GM18867 (cell line): ENCODE measurements around the gene USPL1.
"Not testable (repeated sequence)": the region's sequence is repeated elsewhere in the genome, so short reads cannot be mapped to it uniquely, and the experiment has no call there.

Experiments used
- ATAC-seq: cut with Tn5 transposase; IDR thresholded peaks from one replicate; pipeline ENCODE4 v1.9.1; 2021; ENCODE audit warnings: mild to moderate bottlenecking, moderate library complexity; ENCODE audit not compliant: unreplicated experiment

USPL1 gene

GRCh38 chr13:30615866-30616541 is 1.7 kb upstream of the USPL1 start:
- ATAC-seq = no peak

GRCh38 chr13:30616927-30617314 is 799 bp upstream of the USPL1 start:
- peak; percentile 23 for ATAC-seq

GRCh38 chr13:30618186-30618929 is 638 bp downstream of the USPL1 start:
- peak; percentile 1 for ATAC-seq

GRCh38 chr13:30618930-30619279 is 1.2 kb downstream of the USPL1 start:
- ATAC-seq = no peak

- no peak for ATAC-seq
Measured at GRCh38 chr13:30619731-30620130, 2.0 kb downstream of the USPL1 start.

GRCh38 chr13:30620941-30621340 is 3.2 kb downstream of the USPL1 start:
- no peak for ATAC-seq

GRCh38 chr13:30622551-30622950 is 4.8 kb downstream of the USPL1 start:
- no peak for ATAC-seq

GRCh38 chr13:30623392-30623791 is 5.7 kb downstream of the USPL1 start:
- no peak for ATAC-seq

- ATAC-seq = no peak
Measured at GRCh38 chr13:30624630-30625029, 6.9 kb downstream of the USPL1 start.

- no peak for ATAC-seq
Measured at GRCh38 chr13:30629527-30629926, 11.8 kb downstream of the USPL1 start.

GRCh38 chr13:30633861-30634260 is 16.1 kb downstream of the USPL1 start:
- ATAC-seq = no peak

- no peak for ATAC-seq
Measured at GRCh38 chr13:30634838-30635237, 17.1 kb downstream of the USPL1 start.

GRCh38 chr13:30638301-30638700 is 20.6 kb downstream of the USPL1 start:
- no peak for ATAC-seq

- ATAC-seq = no peak
Measured at GRCh38 chr13:30639671-30640070, 22.0 kb downstream of the USPL1 start.

- not testable (repeated sequence) for ATAC-seq
Measured at GRCh38 chr13:30641173-30641572, 23.5 kb downstream of the USPL1 start.

- ATAC-seq = no peak
Measured at GRCh38 chr13:30645629-30646028, 27.9 kb downstream of the USPL1 start.

GRCh38 chr13:30647420-30647819 is 29.7 kb downstream of the USPL1 start:
- no peak for ATAC-seq

- no peak for ATAC-seq
Measured at GRCh38 chr13:30647824-30648521, 30.3 kb downstream of the USPL1 start.

- ATAC-seq = no peak
Measured at GRCh38 chr13:30648522-30649012, 30.8 kb downstream of the USPL1 start.

GRCh38 chr13:30651648-30652047 is 33.9 kb downstream of the USPL1 start:
- ATAC-seq = not testable (repeated sequence)

- no peak for ATAC-seq
Measured at GRCh38 chr13:30652746-30653386, 35.1 kb downstream of the USPL1 start.
